Stomach (tissue), 9 donors: ENCODE results near the gene TPPP3. TPM values are rescaled to one million over a fixed set of nuclear protein-coding genes. Genes with fewer than 3 reads are reported as not detected.

ENCODE experiments used
- DNase-seq, 2 donors: peaks; one replicate each; pipeline versions ENCODE4 v3.0.0 to v3.0.0-alpha.2; 2013 to 2019
- H3K27ac ChIP-seq, 5 donors: fragments of 200-600 bp in 4 of 5; sonication (generic) in 4 of 5; one replicate each; pipeline ENCODE4 v1.5.1; 2013 to 2019; ENCODE audit warnings: mild to moderate bottlenecking in 1 of 5, moderate library complexity in 1 of 5
- H3K27me3 ChIP-seq, 3 donors: fragments of 200-600 bp; sonication (generic); one replicate each; pipeline ENCODE4 v1.5.1; 2017 to 2019; ENCODE audit warnings: mixed run types in 1 of 3
- H3K36me3 ChIP-seq, 4 donors: fragments of 200-600 bp; sonication (generic); 1 replicate in 3 of 4; 2 replicates in 1 of 4; pipeline ENCODE4 v1.5.1; 2016 to 2019
- H3K4me1 ChIP-seq, 4 donors: fragments of 200-600 bp; sonication (generic); one replicate each; pipeline ENCODE4 v1.5.1; 2016 to 2019
- H3K4me3 ChIP-seq, 4 donors: fragments of 200-600 bp; sonication (generic) in 3 of 4; one replicate each; pipeline ENCODE4 v1.5.1; 2016 to 2019; ENCODE audit warnings: mild to moderate bottlenecking in 1 of 4
- H3K9me3 ChIP-seq, 4 donors: fragments of 200-600 bp; sonication (generic); one replicate each; pipeline ENCODE4 v1.5.1; 2016 to 2019
- EP300 ChIP-seq: sonication (generic); formaldehyde crosslinking; IDR thresholded peaks from one replicate; pipeline ENCODE4 v1.6.1; 2017; ENCODE audit warnings: antibody characterized with exemption
- POLR2A ChIP-seq, 4 donors: fragments of 450-650 bp; IDR thresholded peaks; one replicate each; pipeline ENCODE4 v1.6.1; 2016; ENCODE audit warnings: antibody characterized with exemption in 4 of 4, control low read depth in 2 of 4, mild to moderate bottlenecking in 1 of 4, moderate library complexity in 1 of 4
- POLR2AphosphoS5 ChIP-seq, 3 donors: sonication (generic); formaldehyde crosslinking; IDR thresholded peaks; one replicate each; pipeline ENCODE4 v1.6.1; 2016; ENCODE audit warnings: antibody characterized with exemption in 3 of 3
- WGBS, 5 donors: extraction: QIAGEN DNeasy Blood & Tissue Kit in 3 of 5; methylation state at CpG; one replicate each; pipeline versions ENCODE4 v1.1.5 to v1.1.7; 2013 to 2018; 5-methylcytosine and 5-hydroxymethylcytosine counted together
- intact Hi-C: fragments of 100-400 bp; cut with DNase I; formaldehyde crosslinking; loops from one replicate; pipeline ENCODE4 v1.15.1; 2023; ENCODE audit warnings: low total_unique reads
- polyA plus RNA-seq, 3 donors: library from polyadenylated mRNA; stranded (reverse); fragments of 200-250 nt; gene quantifications; one replicate each; pipeline ENCODE4 v1.2.3, GENCODE V29; 2013
- total RNA-seq, 5 donors: library from RNA; depleted of rRNA; stranded (reverse); fragments of >200 nt; gene quantifications; one replicate each; pipeline versions ENCODE4 v1.1.0 to v1.2.3, GENCODE V29; 2014 to 2016
- TF ChIP-seq, protein P1 (sequence below), 7 experiments: fragments of 450-650 bp in 4 of 7; fragments of 200-600 bp in 3 of 7; sonication (generic) in 3 of 7; IDR thresholded peaks; one replicate each; pipeline ENCODE4 v1.5.1; 2016 to 2019; ENCODE audit warnings: antibody characterized with exemption in 7 of 7, control low read depth in 2 of 7, mild to moderate bottlenecking in 1 of 7
- donor health status: healthy with polysubstance abuse.
- donor health status: Bipolar disorder and iron deficiency.
- donor health status: healthy.

TPPP3 gene
- total and polyA plus RNA-seq, 8 donors = 5.8 to 127 (median 13.8) TPM

- TF ChIP-seq EP300 (no peak), POLR2AphosphoS5 (IDR thresholded peaks at IDR 0.05) (no peak), POLR2A (IDR thresholded peaks at IDR 0.05) (no peak)
- TF ChIP-seq, protein P1, sequence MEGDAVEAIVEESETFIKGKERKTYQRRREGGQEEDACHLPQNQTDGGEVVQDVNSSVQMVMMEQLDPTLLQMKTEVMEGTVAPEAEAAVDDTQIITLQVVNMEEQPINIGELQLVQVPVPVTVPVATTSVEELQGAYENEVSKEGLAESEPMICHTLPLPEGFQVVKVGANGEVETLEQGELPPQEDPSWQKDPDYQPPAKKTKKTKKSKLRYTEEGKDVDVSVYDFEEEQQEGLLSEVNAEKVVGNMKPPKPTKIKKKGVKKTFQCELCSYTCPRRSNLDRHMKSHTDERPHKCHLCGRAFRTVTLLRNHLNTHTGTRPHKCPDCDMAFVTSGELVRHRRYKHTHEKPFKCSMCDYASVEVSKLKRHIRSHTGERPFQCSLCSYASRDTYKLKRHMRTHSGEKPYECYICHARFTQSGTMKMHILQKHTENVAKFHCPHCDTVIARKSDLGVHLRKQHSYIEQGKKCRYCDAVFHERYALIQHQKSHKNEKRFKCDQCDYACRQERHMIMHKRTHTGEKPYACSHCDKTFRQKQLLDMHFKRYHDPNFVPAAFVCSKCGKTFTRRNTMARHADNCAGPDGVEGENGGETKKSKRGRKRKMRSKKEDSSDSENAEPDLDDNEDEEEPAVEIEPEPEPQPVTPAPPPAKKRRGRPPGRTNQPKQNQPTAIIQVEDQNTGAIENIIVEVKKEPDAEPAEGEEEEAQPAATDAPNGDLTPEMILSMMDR (IDR thresholded peaks at IDR 0.05) = no peak
- Histone ChIP-seq H3K9me3 (no peaks in the 10 kb centered on the region), H3K36me3 (peaks cover 0 to 3% (median 0%) of the 10 kb centered on the region in 4 donors), H3K27ac (peak overlapping the region in 2 of 5 donors; percentile 1 to 29), H3K4me3 (no peak overlapping the region), H3K4me1 (peaks cover 13 to 34% (median 30%) of the 10 kb centered on the region in 4 donors), H3K27me3 (no peaks in the 10 kb centered on the region)
- WGBS, 5 donors = 53 to 65% (median 60%) methylated on average over 6 of the region's 6 CpGs
- no peak for DNase-seq
- intact Hi-C loops = no loop called here
Observed at GRCh38 chr16:67413978-67414911, 20.9 kb upstream of the TPPP3 start.

DNA sequence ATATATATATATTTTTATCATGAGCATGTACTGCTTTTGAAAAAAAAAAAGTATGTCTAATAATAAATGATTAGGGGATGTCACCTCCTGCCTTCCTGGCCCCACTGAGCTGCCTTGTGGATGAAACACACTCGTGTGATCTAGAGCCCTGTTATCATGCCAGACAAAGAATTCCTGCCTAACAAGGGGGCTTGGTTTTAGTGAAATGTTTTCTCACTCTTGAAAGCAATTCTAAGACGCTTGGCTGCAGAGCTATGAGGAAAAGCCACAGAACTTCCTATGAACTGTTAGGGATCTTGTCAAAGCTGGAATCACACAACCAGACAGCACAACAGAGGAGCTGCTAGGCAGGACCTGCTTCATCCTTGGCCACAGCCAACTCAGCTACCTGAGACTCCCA, 19.0 kb upstream of the TPPP3 start:
- Histone ChIP-seq H3K9me3 (no peaks in the 10 kb centered on the region), H3K27ac (no peak overlapping the region), H3K36me3 (peaks cover 0 to 4% (median 0%) of the 10 kb centered on the region in 4 donors), H3K4me3 (no peak overlapping the region), H3K27me3 (no peaks in the 10 kb centered on the region), H3K4me1 (peaks cover 13 to 34% (median 30%) of the 10 kb centered on the region in 4 donors)
- intact Hi-C loops = no loop called here
- WGBS, 5 donors = 33 to 46% (median 40%) methylated on average over 2 of the region's 2 CpGs
- no peak for TF ChIP-seq POLR2AphosphoS5 (IDR thresholded peaks at IDR 0.05)
- TF ChIP-seq EP300 = no peak
- TF ChIP-seq, protein P1 (IDR thresholded peaks at IDR 0.05) = no peak
- no peak for TF ChIP-seq POLR2A (IDR thresholded peaks at IDR 0.05)
- no peak for DNase-seq

DNA sequence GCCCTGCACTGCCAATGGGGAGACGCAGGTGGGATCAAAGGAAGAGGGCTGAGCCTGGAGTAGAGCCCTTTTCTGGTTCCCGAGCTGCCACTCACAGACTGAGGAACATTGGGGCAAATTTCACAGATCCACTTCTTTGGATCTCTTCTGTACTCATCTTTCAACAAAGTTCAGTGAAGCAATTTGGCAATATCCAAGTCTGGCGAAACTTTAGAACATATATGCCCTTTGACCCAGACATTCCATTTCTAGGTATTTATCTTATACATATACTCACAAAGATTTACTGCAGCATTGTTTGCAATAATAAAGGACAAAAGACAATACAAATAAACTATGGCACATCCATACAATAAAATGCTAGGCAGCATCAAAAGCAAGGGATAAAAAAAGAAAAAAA, 18.0 kb upstream of the TPPP3 start:
- peaks cover 13 to 33% (median 28%) of the 10 kb centered on the region in 4 donors for H3K4me1 ChIP-seq
- TF ChIP-seq POLR2A (IDR thresholded peaks at IDR 0.05) (no peak), POLR2AphosphoS5 (IDR thresholded peaks at IDR 0.05) (no peak), EP300 (no peak)
- TF ChIP-seq, protein P1 (IDR thresholded peaks at IDR 0.05) = no peak
- no peak overlapping the region for H3K4me3 ChIP-seq
- no peaks in the 10 kb centered on the region for H3K9me3 ChIP-seq
- peaks cover 0 to 4% (median 0%) of the 10 kb centered on the region in 4 donors for H3K36me3 ChIP-seq
- intact Hi-C loops = no loop called here
- no peak for DNase-seq
- no peaks in the 10 kb centered on the region for H3K27me3 ChIP-seq
- no peak overlapping the region for H3K27ac ChIP-seq
- WGBS, 5 donors = 81 to 90% (median 87%) methylated on average over 3 of the region's 3 CpGs

DNA sequence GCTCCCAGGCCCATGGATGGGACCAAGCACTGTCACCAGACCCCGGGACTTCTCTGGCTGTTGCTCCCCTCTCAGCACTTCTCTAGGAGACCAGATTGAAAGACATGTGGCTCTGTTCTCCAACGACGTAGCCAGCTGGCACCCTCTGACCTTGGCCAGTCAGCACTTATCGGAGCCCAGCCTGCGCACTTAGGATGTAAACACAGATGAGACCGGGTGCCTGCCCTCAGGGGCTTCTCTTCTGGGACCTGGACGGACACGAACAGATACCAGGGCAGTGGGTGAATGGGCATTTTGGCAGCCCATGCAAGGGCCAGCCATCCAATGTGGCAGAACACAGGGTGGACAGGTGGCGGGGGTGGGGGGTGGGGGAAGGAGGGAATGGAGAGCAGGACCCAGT, 16.3 kb upstream of the TPPP3 start:
- Histone ChIP-seq H3K27ac (no peak overlapping the region), H3K27me3 (no peaks in the 10 kb centered on the region), H3K36me3 (peaks cover 0 to 4% (median 0%) of the 10 kb centered on the region in 4 donors), H3K4me3 (no peak overlapping the region), H3K4me1 (peaks cover 6 to 33% (median 22%) of the 10 kb centered on the region in 4 donors), H3K9me3 (no peaks in the 10 kb centered on the region)
- intact Hi-C loops = loop anchor here (10.0 kb wide), 1 partner anchor 145 kb away; no protein-coding TSS in a partner anchor
- TF ChIP-seq, protein P1 (IDR thresholded peaks at IDR 0.05) = no peak
- no peak for DNase-seq
- WGBS, 5 donors = 84 to 94% (median 90%) methylated on average over 9 of the region's 9 CpGs
